Stimulated activated memory B cell treated with anti-CD40 and anti-IgM and Interleukin-4, amounts not matched to agents 10 μg/mL and 1 μg/mL and 100 μg/mL, for 72 hours (primary cell): Measurements from ENCODE around the gene CHD5.
A peak's percentile ranks its signal among the peaks of the same experiment; 100 is the strongest.

Experiments used
- ATAC-seq: fragments of 150-1000 bp; cut with Tn5 transposase; 2 replicates; pipeline ENCODE4 v1.10.0; 2021
- H3K27ac Mint-ChIP-seq: one replicate; pipeline ENCODE4 v1.8.0; 2022; ENCODE audit warnings: mild to moderate bottlenecking, mixed read lengths
- H3K27me3 Mint-ChIP-seq: one replicate; pipeline ENCODE4 v1.8.0; 2022; ENCODE audit warnings: mixed read lengths
- H3K36me3 Mint-ChIP-seq: one replicate; pipeline ENCODE4 v1.8.0; 2022; ENCODE audit warnings: mixed read lengths
- H3K4me1 Mint-ChIP-seq: one replicate; pipeline ENCODE4 v1.8.0; 2022; ENCODE audit warnings: mixed read lengths
- H3K4me3 Mint-ChIP-seq: one replicate; pipeline ENCODE4 v1.8.0; 2022; ENCODE audit warnings: mild to moderate bottlenecking, moderate library complexity, mixed read lengths
- H3K9me3 Mint-ChIP-seq: one replicate; pipeline ENCODE4 v1.8.0; 2022; ENCODE audit warnings: mixed read lengths

CHD5 gene

DNA sequence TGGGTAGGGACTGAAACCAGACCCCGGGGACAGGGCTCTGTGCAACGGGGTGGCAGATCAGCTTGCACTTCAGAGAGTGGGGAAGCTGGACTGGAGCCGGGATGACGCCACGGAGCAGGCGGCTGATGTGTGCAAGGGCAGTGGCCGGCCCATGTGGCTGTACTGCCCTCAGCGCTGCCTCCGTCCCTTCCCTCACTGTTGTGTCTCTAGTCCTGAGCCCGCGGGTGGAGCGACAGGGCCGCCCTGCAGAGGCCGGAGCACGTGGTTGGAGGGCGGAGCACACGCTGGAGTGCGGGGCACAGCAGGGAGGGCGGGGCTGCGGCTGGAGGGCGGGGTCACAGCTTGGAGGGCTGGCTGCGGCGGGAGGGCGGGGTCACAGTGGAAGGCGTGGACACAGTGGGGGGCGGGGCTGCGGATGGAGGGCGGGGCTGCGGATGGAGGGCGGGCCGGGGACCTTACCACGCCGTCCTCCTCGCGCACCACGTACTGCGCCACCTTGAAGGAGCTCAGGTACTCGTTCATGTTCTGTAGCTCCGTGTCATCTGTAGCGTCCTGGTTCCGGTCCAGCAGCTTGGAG, 52.4 kb downstream of the CHD5 start:
- no peak overlapping the region for H3K27ac Mint-ChIP-seq

GRCh38 chr1:6126521-6127067, 53.5 kb downstream of the CHD5 start:
- Mint-ChIP-seq H3K36me3 (no peaks in the 10 kb centered on the region), H3K27ac (no peak overlapping the region), H3K9me3 (no peaks in the 10 kb centered on the region), H3K4me1 (peaks cover 13% of the 10 kb centered on the region), H3K27me3 (peaks cover 46% of the 10 kb centered on the region), H3K4me3 (no peak overlapping the region)
- no peak for ATAC-seq

More for the DNA sequence above, 52.4 kb downstream of the CHD5 start:
- H3K4me1 Mint-ChIP-seq: peaks cover 13% of the 10 kb centered on the region
- peaks cover 8% of the 10 kb centered on the region for H3K9me3 Mint-ChIP-seq
- peaks cover 4% of the 10 kb centered on the region for H3K36me3 Mint-ChIP-seq
- peak; percentile 67 for ATAC-seq
- H3K27me3 Mint-ChIP-seq: peaks cover 53% of the 10 kb centered on the region
- H3K4me3 Mint-ChIP-seq: no peak overlapping the region

- H3K27me3 Mint-ChIP-seq: peaks cover 49% of the 10 kb centered on the region
- no peak overlapping the region for H3K4me3 Mint-ChIP-seq
- no peak for ATAC-seq
- H3K36me3 Mint-ChIP-seq: no peaks in the 10 kb centered on the region
- peaks cover 13% of the 10 kb centered on the region for H3K4me1 Mint-ChIP-seq
- H3K27ac Mint-ChIP-seq: no peak overlapping the region
- no peaks in the 10 kb centered on the region for H3K9me3 Mint-ChIP-seq
Observed at GRCh38 chr1:6126028-6126427, 54.1 kb downstream of the CHD5 start.

DNA sequence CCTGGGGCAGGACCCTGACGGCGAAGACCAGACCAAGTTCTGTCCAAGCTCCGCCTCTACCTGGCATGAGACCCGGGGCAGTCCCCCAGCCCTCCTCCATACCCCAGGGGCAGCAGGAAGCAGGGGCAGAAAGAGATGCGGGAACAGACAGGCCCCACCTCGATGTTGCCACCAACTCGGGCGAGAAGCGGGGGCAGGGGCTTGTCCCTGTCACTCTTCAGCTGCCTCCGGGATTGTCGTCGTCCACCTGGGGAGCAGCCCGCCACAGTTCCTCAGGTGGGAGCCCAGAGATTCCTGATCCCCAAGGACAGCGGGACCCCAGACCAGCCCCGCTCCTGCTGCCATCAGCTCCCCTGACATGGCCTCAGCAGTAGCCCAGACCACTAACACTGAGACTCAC, 54.8 kb downstream of the CHD5 start:
- peaks cover 13% of the 10 kb centered on the region for H3K4me1 Mint-ChIP-seq
- H3K27ac Mint-ChIP-seq: no peak overlapping the region
- no peaks in the 10 kb centered on the region for H3K36me3 Mint-ChIP-seq
- H3K27me3 Mint-ChIP-seq: peaks cover 49% of the 10 kb centered on the region
- no peak for ATAC-seq
- no peaks in the 10 kb centered on the region for H3K9me3 Mint-ChIP-seq
- H3K4me3 Mint-ChIP-seq: no peak overlapping the region

GRCh38 chr1:6124746-6125365, 55.3 kb downstream of the CHD5 start:
- Mint-ChIP-seq H3K36me3 (no peaks in the 10 kb centered on the region), H3K9me3 (no peaks in the 10 kb centered on the region), H3K4me3 (no peak overlapping the region), H3K27me3 (peaks cover 43% of the 10 kb centered on the region), H3K27ac (no peak overlapping the region), H3K4me1 (peaks cover 13% of the 10 kb centered on the region)
- no peak for ATAC-seq

DNA sequence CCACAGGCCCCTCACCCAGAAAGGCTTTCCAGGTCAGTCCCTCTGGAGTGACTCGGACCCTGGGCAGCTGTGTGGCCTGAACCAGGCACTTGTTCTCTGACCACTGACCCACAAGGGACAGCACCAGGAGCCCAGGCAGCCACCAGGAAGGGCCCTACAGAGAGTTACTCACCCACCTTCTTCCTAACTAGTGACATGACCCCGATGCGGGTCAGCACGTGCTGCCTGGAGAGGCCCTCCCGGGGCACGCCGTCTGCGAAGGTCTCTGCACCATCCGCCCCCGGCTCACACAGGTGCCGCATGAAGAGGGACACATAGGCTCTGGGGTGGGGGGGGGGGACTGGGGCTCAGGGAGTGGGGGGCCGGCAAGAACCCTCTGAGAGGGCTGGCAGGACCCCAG, 55.8 kb downstream of the CHD5 start:
- no peaks in the 10 kb centered on the region for H3K9me3 Mint-ChIP-seq

GRCh38 chr1:6123816-6124215, 56.3 kb downstream of the CHD5 start:
- no peaks in the 10 kb centered on the region for H3K36me3 Mint-ChIP-seq

More for the DNA sequence above, 55.8 kb downstream of the CHD5 start:
- no peak for ATAC-seq
- peaks cover 13% of the 10 kb centered on the region for H3K4me1 Mint-ChIP-seq
- H3K36me3 Mint-ChIP-seq: no peaks in the 10 kb centered on the region
- no peak overlapping the region for H3K27ac Mint-ChIP-seq
- no peak overlapping the region for H3K4me3 Mint-ChIP-seq
- peaks cover 39% of the 10 kb centered on the region for H3K27me3 Mint-ChIP-seq

GRCh38 chr1:6123083-6123482, 57.0 kb downstream of the CHD5 start:
- no peak for ATAC-seq
- no peak overlapping the region for H3K4me3 Mint-ChIP-seq
- H3K36me3 Mint-ChIP-seq: no peaks in the 10 kb centered on the region
- peaks cover 13% of the 10 kb centered on the region for H3K4me1 Mint-ChIP-seq
- peaks cover 39% of the 10 kb centered on the region for H3K27me3 Mint-ChIP-seq
- peaks cover 2% of the 10 kb centered on the region for H3K9me3 Mint-ChIP-seq
- H3K27ac Mint-ChIP-seq: no peak overlapping the region

More at GRCh38 chr1:6123816-6124215, 56.3 kb downstream of the CHD5 start:
- Mint-ChIP-seq H3K4me1 (peaks cover 13% of the 10 kb centered on the region), H3K9me3 (no peaks in the 10 kb centered on the region), H3K27me3 (peaks cover 39% of the 10 kb centered on the region), H3K27ac (no peak overlapping the region), H3K4me3 (no peak overlapping the region)
- ATAC-seq: no peak

GRCh38 chr1:6121651-6122370, 58.3 kb downstream of the CHD5 start:
- H3K4me1 Mint-ChIP-seq: peaks cover 4% of the 10 kb centered on the region

GRCh38 chr1:6121021-6121421, 59.1 kb downstream of the CHD5 start:
- Mint-ChIP-seq H3K27me3 (peaks cover 23% of the 10 kb centered on the region), H3K36me3 (peaks cover 6% of the 10 kb centered on the region), H3K4me3 (no peak overlapping the region), H3K4me1 (no peaks in the 10 kb centered on the region), H3K9me3 (peaks cover 14% of the 10 kb centered on the region), H3K27ac (no peak overlapping the region)
- ATAC-seq: no peak

More at GRCh38 chr1:6121651-6122370, 58.3 kb downstream of the CHD5 start:
- Mint-ChIP-seq H3K27ac (no peak overlapping the region), H3K4me3 (no peak overlapping the region), H3K9me3 (peaks cover 6% of the 10 kb centered on the region), H3K27me3 (peaks cover 31% of the 10 kb centered on the region), H3K36me3 (peaks cover 4% of the 10 kb centered on the region)
- no peak for ATAC-seq

GRCh38 chr1:6118415-6118814, 61.7 kb downstream of the CHD5 start:
- peaks cover 19% of the 10 kb centered on the region for H3K9me3 Mint-ChIP-seq
- H3K27me3 Mint-ChIP-seq: peaks cover 8% of the 10 kb centered on the region
- H3K27ac Mint-ChIP-seq: no peak overlapping the region
- peaks cover 6% of the 10 kb centered on the region for H3K36me3 Mint-ChIP-seq
- no peak overlapping the region for H3K4me3 Mint-ChIP-seq
- H3K4me1 Mint-ChIP-seq: no peaks in the 10 kb centered on the region
- no peak for ATAC-seq

GRCh38 chr1:6117624-6118023, 62.5 kb downstream of the CHD5 start:
- H3K4me1 Mint-ChIP-seq: no peaks in the 10 kb centered on the region
- H3K9me3 Mint-ChIP-seq: peaks cover 19% of the 10 kb centered on the region
- no peak for ATAC-seq
- H3K27ac Mint-ChIP-seq: no peak overlapping the region
- H3K36me3 Mint-ChIP-seq: peaks cover 6% of the 10 kb centered on the region
- peaks cover 8% of the 10 kb centered on the region for H3K27me3 Mint-ChIP-seq
- no peak overlapping the region for H3K4me3 Mint-ChIP-seq

- H3K9me3 Mint-ChIP-seq: peaks cover 19% of the 10 kb centered on the region
- H3K4me3 Mint-ChIP-seq: no peak overlapping the region
- no peak overlapping the region for H3K27ac Mint-ChIP-seq
- H3K36me3 Mint-ChIP-seq: peaks cover 6% of the 10 kb centered on the region
- no peak for ATAC-seq
- H3K4me1 Mint-ChIP-seq: no peaks in the 10 kb centered on the region
- peaks cover 8% of the 10 kb centered on the region for H3K27me3 Mint-ChIP-seq
Observed at GRCh38 chr1:6117064-6117463, 63.1 kb downstream of the CHD5 start.

GRCh38 chr1:6116137-6116536, 64.0 kb downstream of the CHD5 start:
- Mint-ChIP-seq H3K36me3 (peaks cover 6% of the 10 kb centered on the region), H3K9me3 (peaks cover 19% of the 10 kb centered on the region)

GRCh38 chr1:6113745-6114144, 66.4 kb downstream of the CHD5 start:
- Mint-ChIP-seq H3K4me3 (no peak overlapping the region), H3K27me3 (peaks cover 6% of the 10 kb centered on the region), H3K9me3 (peaks cover 19% of the 10 kb centered on the region), H3K36me3 (peaks cover 6% of the 10 kb centered on the region), H3K4me1 (no peaks in the 10 kb centered on the region), H3K27ac (no peak overlapping the region)
- ATAC-seq: no peak

More at GRCh38 chr1:6116137-6116536, 64.0 kb downstream of the CHD5 start:
- H3K4me3 Mint-ChIP-seq: no peak overlapping the region
- no peak for ATAC-seq
- H3K27me3 Mint-ChIP-seq: no peaks in the 10 kb centered on the region
- no peak overlapping the region for H3K27ac Mint-ChIP-seq
- H3K4me1 Mint-ChIP-seq: no peaks in the 10 kb centered on the region
